ENCODE data around the gene PRSS16. TPM values are rescaled to one million over a fixed set of nuclear protein-coding genes. Genes with fewer than 3 reads are reported as not detected.

PRSS16 gene
- total and polyA plus RNA-seq, 9 of the 15 experiments (the other 6 are each of a cell fraction or from before 2014, with no cell fraction given), result 4.5 to 21.3 (median 12.1) TPM

GRCh38 chr6:27280064-27280539 lies 32.6 kb downstream of the PRSS16 start (continued):
- TF ChIP-seq ZNF668 (CRISPR knock-in tag; IDR thresholded peaks at IDR 0.05) (no peak), MBD1 (CRISPR knock-in tag; IDR thresholded peaks at IDR 0.05) (peak; percentile 55; the same call in 1 of the 2 replicates), ADNP (tag; IDR thresholded peaks at IDR 0.05) (peak; percentile 98), ATF1 (CRISPR knock-in tag; IDR thresholded peaks at IDR 0.05) (no peak), ATF1 (tag; IDR thresholded peaks at IDR 0.05) (peak; percentile 66), MAZ (CRISPR knock-in tag; conservative IDR thresholded peaks at IDR 0.05 in 1 of 2, IDR thresholded peaks at IDR 0.05 in 1 of 2) (no peak), RBBP5 (IDR thresholded peaks at IDR 0.05; ENCODE audit: borderline replicate concordance, insufficient read depth, low read length, poor library complexity, severe bottlenecking) (peak; percentile 3), TCF7 (IDR thresholded peaks at IDR 0.05; ENCODE audit: borderline replicate concordance) (0 out of 2 replicates have a peak, but pooled peaks have one; percentile 11), HDAC6 (IDR thresholded peaks at IDR 0.05; ENCODE audit: low read depth, low read length) (no peak), E2F6 (IDR thresholded peaks at IDR 0.05; ENCODE audit: borderline replicate concordance in 1 of 2, extremely low read depth in 1 of 2, insufficient read depth in 1 of 2, insufficient read length in 1 of 2, low read depth in 1 of 2, low read length in 1 of 2, poor library complexity in 1 of 2, severe bottlenecking in 1 of 2) (peak in 1 of 2 experiments; percentile 35), NR4A1 (CRISPR knock-in tag; IDR thresholded peaks at IDR 0.05) (no peak), NR4A1 (tag; IDR thresholded peaks at IDR 0.05) (0 out of 2 replicates have a peak, but pooled peaks have one; percentile 33), ZNF740 (CRISPR knock-in tag; IDR thresholded peaks at IDR 0.05) (no peak), ZNF740 (tag; IDR thresholded peaks at IDR 0.05) (peak in 1 of 2 experiments; percentile 36; a peak in 1 of 4 replicates), SRSF1 (IDR thresholded peaks at IDR 0.05; ENCODE audit: low read depth, low read length) (no peak), TBP (optimal IDR thresholded peaks at IDR 0.05; ENCODE audit: low read depth, low read length) (peak; percentile 100), E2F8 (IDR thresholded peaks at IDR 0.05; ENCODE audit: low read depth, partially characterized antibody) (peak; percentile 63), TAF1 (IDR thresholded peaks at IDR 0.05; ENCODE audit: control insufficient read depth, extremely low read depth, insufficient read depth, low read length, severe bottlenecking) (no peak), STAT5A (IDR thresholded peaks at IDR 0.05; ENCODE audit: borderline replicate concordance, low read length) (peak; percentile 31; the same call in 1 of the 2 replicates), POLR3A (IDR thresholded peaks at IDR 0.05; ENCODE audit: borderline replicate concordance, extremely low read depth, insufficient read depth, insufficient read length) (peak; percentile 95), NCOA6 (IDR thresholded peaks at IDR 0.05) (no peak), NCOA2 (IDR thresholded peaks at IDR 0.05; ENCODE audit: partially characterized antibody in 2 of 2) (peak in 1 of 2 experiments; percentile 96)

Measured in K562 (cell line).